Dedifferentiated amniotic fluid mesenchymal stem cell (primary cell): ENCODE results near the gene CD14.
"Not testable (repeated sequence)": the region's sequence is repeated elsewhere in the genome, so short reads cannot be mapped to it uniquely, and the experiment has no call there.

Experiments used
- DNase-seq: peaks from one replicate; pipeline ENCODE4 v3.0.0-alpha.2; 2016; ENCODE audit errors: extremely low spot score

The CD14 gene

GRCh38 chr5:140633021-140633471, at the start of gene CD14:
Gene CD14 (minus strand): TSS chr5:140633175. CDS start chr5:140633071, 104 bp downstream.
- DNase-seq, result no peak

- no peak for DNase-seq
Observed at GRCh38 chr5:140678993-140679392, 46.0 kb upstream of the CD14 start.

GRCh38 chr5:140677947-140678346, 45.0 kb upstream of the CD14 start:
- DNase-seq, result no peak

GRCh38 chr5:140674629-140675028, 41.7 kb upstream of the CD14 start:
- DNase-seq, result no peak

GRCh38 chr5:140674211-140674610, 41.2 kb upstream of the CD14 start:
- DNase-seq, result no peak

GRCh38 chr5:140673187-140673976, 40.4 kb upstream of the CD14 start, which contains the start of gene DND1:
Gene DND1 (minus strand): TSS chr5:140673576. CDS start chr5:140673542, 34 bp downstream.
- DNase-seq, result no peak

GRCh38 chr5:140672455-140673186, 39.6 kb upstream of the CD14 start:
- no peak for DNase-seq

GRCh38 chr5:140671472-140672125, 38.6 kb upstream of the CD14 start:
- DNase-seq, result no peak

GRCh38 chr5:140671035-140671434, 38.1 kb upstream of the CD14 start:
- DNase-seq, result not testable (repeated sequence)

GRCh38 chr5:140664359-140665119, 31.6 kb upstream of the CD14 start, which contains the start of gene WDR55:
Gene WDR55 (plus strand): TSS chr5:140664904. CDS start chr5:140664913, 9 bp downstream.
- DNase-seq, result peak; percentile 93

GRCh38 chr5:140664030-140664358, 31.0 kb upstream of the CD14 start:
- no peak for DNase-seq

- DNase-seq, result not testable (repeated sequence)
Observed at GRCh38 chr5:140660371-140660770, 27.4 kb upstream of the CD14 start.

- DNase-seq, result no peak
Observed at GRCh38 chr5:140658870-140659269, 25.9 kb upstream of the CD14 start.

GRCh38 chr5:140647042-140647419, 14.1 kb upstream of the CD14 start:
- DNase-seq, result no peak

GRCh38 chr5:140642718-140643117, 9.7 kb upstream of the CD14 start:
- DNase-seq, result no peak

GRCh38 chr5:140641716-140642115, 8.7 kb upstream of the CD14 start:
- DNase-seq, result no peak

- DNase-seq, result peak; percentile 86
Observed at GRCh38 chr5:140639148-140639981, 6.4 kb upstream of the CD14 start, which contains the start of gene TMCO6. Gene TMCO6 (plus strand): TSS chr5:140639451. CDS start chr5:140639528, 77 bp downstream.

- DNase-seq, result not testable (repeated sequence)
Observed at GRCh38 chr5:140638898-140639147, 5.8 kb upstream of the CD14 start.

- no peak for DNase-seq
Observed at GRCh38 chr5:140637371-140638100, 4.6 kb upstream of the CD14 start.
